GM18519 (cell line): ENCODE data around the gene SGO2.
"Not testable (repeated sequence)": the region's sequence is repeated elsewhere in the genome, so short reads cannot be mapped to it uniquely, and the experiment has no call there.

ENCODE experiments used
- ATAC-seq: cut with Tn5 transposase; IDR thresholded peaks from one replicate; pipeline ENCODE4 v1.9.1; 2021; ENCODE audit warnings: mild to moderate bottlenecking, moderate library complexity; ENCODE audit not compliant: unreplicated experiment, low FRiP score

The SGO2 gene

GRCh38 chr2:200523158-200523557 lies 2.8 kb upstream of the SGO2 start:
- no peak for ATAC-seq

GRCh38 chr2:200523604-200524003 lies 2.4 kb upstream of the SGO2 start:
- no peak for ATAC-seq

GRCh38 chr2:200525066-200525465 lies 941 bp upstream of the SGO2 start:
- ATAC-seq: no peak

GRCh38 chr2:200525551-200525881 lies 491 bp upstream of the SGO2 start:
- ATAC-seq: no peak

- no peak for ATAC-seq
Measured at GRCh38 chr2:200528228-200528627, 2.2 kb downstream of the SGO2 start.

- ATAC-seq: no peak
Measured at GRCh38 chr2:200533754-200534153, 7.7 kb downstream of the SGO2 start.

- ATAC-seq: no peak
Measured at GRCh38 chr2:200534572-200534971, 8.6 kb downstream of the SGO2 start.

- ATAC-seq: no peak
Measured at GRCh38 chr2:200538139-200538538, 12.1 kb downstream of the SGO2 start.

- ATAC-seq: no peak
Measured at GRCh38 chr2:200540793-200541192, 14.8 kb downstream of the SGO2 start.

GRCh38 chr2:200566596-200566995 lies 40.6 kb downstream of the SGO2 start:
- not testable (repeated sequence) for ATAC-seq

GRCh38 chr2:200567932-200568331 lies 41.9 kb downstream of the SGO2 start:
- ATAC-seq: no peak

- ATAC-seq: no peak
Measured at GRCh38 chr2:200575957-200576356, 50.0 kb downstream of the SGO2 start.

- ATAC-seq: no peak
Measured at GRCh38 chr2:200577027-200577426, 51.0 kb downstream of the SGO2 start.

GRCh38 chr2:200578778-200579177 lies 52.8 kb downstream of the SGO2 start:
- no peak for ATAC-seq

- no peak for ATAC-seq
Measured at GRCh38 chr2:200584639-200585038, 58.6 kb downstream of the SGO2 start.

GRCh38 chr2:200585340-200585729 lies 59.3 kb downstream of the SGO2 start:
- ATAC-seq: no peak

GRCh38 chr2:200585730-200586643 lies 60.0 kb downstream of the SGO2 start, which contains the start of gene AOX1:
Gene AOX1, plus strand, starts transcription at chr2:200586014. Its CDS starts 95 bp downstream, at chr2:200586109.
- no peak for ATAC-seq

- ATAC-seq: no peak
Measured at GRCh38 chr2:200586644-200586975, 60.6 kb downstream of the SGO2 start.

GRCh38 chr2:200587007-200587616 lies 61.1 kb downstream of the SGO2 start:
- ATAC-seq: no peak

GRCh38 chr2:200588076-200588678 lies 62.2 kb downstream of the SGO2 start:
- ATAC-seq: no peak

GRCh38 chr2:200590090-200590489 lies 64.1 kb downstream of the SGO2 start:
- no peak for ATAC-seq

GRCh38 chr2:200591308-200591707 lies 65.3 kb downstream of the SGO2 start:
- ATAC-seq: no peak
